NCI-H1105 treated with DMSO at 0.1 percent for 48 hours (cell line): Measurements from ENCODE around the gene CRYL1.

Experiments
- DNase-seq: peaks from one replicate; lab custom pipeline; 2025; lab: John Stamatoyannopoulos, UW

CRYL1 gene

GRCh38 chr13:20422362-20422761 is 103.3 kb downstream of the CRYL1 start:
- no peak for DNase-seq

- no peak for DNase-seq
These were observed 104.7 kb downstream of the CRYL1 start for GRCh38 chr13:20420938-20421337.

- no peak for DNase-seq
These were observed 106.7 kb downstream of the CRYL1 start for GRCh38 chr13:20418953-20419352.

GRCh38 chr13:20416223-20416745 is 109.4 kb downstream of the CRYL1 start:
- no peak for DNase-seq

GRCh38 chr13:20415694-20416107 is 110.0 kb downstream of the CRYL1 start:
- DNase-seq = no peak

GRCh38 chr13:20415306-20415679 is 110.4 kb downstream of the CRYL1 start:
- DNase-seq = no peak

GRCh38 chr13:20414546-20415305 is 110.9 kb downstream of the CRYL1 start:
- no peak for DNase-seq

GRCh38 chr13:20412691-20413355 is 112.8 kb downstream of the CRYL1 start:
- DNase-seq = no peak

- no peak for DNase-seq
These were observed 113.9 kb downstream of the CRYL1 start for GRCh38 chr13:20411638-20412342.

GRCh38 chr13:20410726-20411125 is 114.9 kb downstream of the CRYL1 start:
- DNase-seq = no peak

- no peak for DNase-seq
These were observed 117.5 kb downstream of the CRYL1 start for GRCh38 chr13:20408181-20408580.

- DNase-seq = no peak
These were observed 117.9 kb downstream of the CRYL1 start for GRCh38 chr13:20407759-20408158.

GRCh38 chr13:20405691-20406090 is 120.0 kb downstream of the CRYL1 start:
- DNase-seq = no peak

- DNase-seq = no peak
These were observed 121.0 kb downstream of the CRYL1 start for GRCh38 chr13:20404488-20405222.

- DNase-seq = no peak
These were observed 121.8 kb downstream of the CRYL1 start for GRCh38 chr13:20403826-20404225.

- no peak for DNase-seq
These were observed 122.8 kb downstream of the CRYL1 start for GRCh38 chr13:20402881-20403280.

- no peak for DNase-seq
These were observed 123.5 kb downstream of the CRYL1 start for GRCh38 chr13:20401931-20402856.

GRCh38 chr13:20401531-20401930 is 124.1 kb downstream of the CRYL1 start:
- DNase-seq = no peak

- DNase-seq = no peak
These were observed 124.9 kb downstream of the CRYL1 start for GRCh38 chr13:20400774-20401173.

GRCh38 chr13:20399961-20400360 is 125.7 kb downstream of the CRYL1 start:
- no peak for DNase-seq

GRCh38 chr13:20399515-20399914 is 126.1 kb downstream of the CRYL1 start:
- DNase-seq = no peak
